Measurements from ENCODE around the gene GSG1L. TPM values are rescaled to one million over a fixed set of nuclear protein-coding genes. Genes with fewer than 3 reads are reported as not detected.

The GSG1L gene
- total RNA-seq, 1 experiment from 2014 or later: not detected

GRCh38 chr16:28064706-28065249, 1.3 kb upstream of the GSG1L start:
- no peak for DNase-seq (ENCODE audit: low spot score)

GRCh38 chr16:28064150-28064549, 636 bp upstream of the GSG1L start:
- no peak for DNase-seq (ENCODE audit: low spot score)

- no peak for DNase-seq (ENCODE audit: low spot score)
Observed at GRCh38 chr16:28062847-28063521, 530 bp downstream of the GSG1L start.

GRCh38 chr16:28062261-28062846, 1.2 kb downstream of the GSG1L start:
- DNase-seq (ENCODE audit: low spot score): no peak

DNA sequence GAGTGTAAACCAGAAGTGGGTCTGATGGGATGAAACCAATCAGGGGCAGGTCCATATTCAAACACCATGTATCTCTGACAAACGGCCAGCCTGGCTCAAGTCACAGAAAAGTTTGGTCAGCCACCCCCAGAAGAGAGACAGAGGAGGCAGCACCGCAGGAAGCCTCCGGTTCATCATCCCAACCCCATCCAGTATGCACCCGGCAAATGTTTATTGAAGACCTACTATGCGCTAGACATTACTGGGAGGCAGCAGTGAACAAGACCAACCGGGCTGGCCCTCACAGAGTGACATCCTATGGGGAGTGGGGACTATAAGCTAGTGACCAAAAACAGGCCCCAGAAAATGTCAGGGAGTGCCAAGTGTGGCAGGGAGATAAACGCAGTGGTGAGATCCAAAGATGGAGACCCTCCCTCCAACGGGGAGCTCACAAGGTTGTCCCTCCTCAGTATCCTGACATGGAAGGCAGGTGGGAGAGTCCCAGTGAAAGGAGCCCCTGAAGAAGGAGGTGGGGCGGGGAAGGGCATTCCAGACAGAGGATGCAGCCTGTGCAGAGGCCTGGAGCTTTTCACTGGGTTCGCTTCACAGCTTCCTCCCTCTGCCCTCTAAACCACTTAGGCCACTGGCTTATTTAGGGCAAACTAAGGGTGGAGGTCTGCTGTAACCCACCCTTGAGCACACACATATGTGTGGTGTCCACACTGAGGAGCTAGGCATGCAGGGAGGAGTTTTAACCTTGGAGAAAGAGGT, 2.0 kb downstream of the GSG1L start:
- no peak for DNase-seq (ENCODE audit: low spot score)

GRCh38 chr16:28059841-28060575, 3.5 kb downstream of the GSG1L start:
- no peak for DNase-seq (ENCODE audit: low spot score)

DNA sequence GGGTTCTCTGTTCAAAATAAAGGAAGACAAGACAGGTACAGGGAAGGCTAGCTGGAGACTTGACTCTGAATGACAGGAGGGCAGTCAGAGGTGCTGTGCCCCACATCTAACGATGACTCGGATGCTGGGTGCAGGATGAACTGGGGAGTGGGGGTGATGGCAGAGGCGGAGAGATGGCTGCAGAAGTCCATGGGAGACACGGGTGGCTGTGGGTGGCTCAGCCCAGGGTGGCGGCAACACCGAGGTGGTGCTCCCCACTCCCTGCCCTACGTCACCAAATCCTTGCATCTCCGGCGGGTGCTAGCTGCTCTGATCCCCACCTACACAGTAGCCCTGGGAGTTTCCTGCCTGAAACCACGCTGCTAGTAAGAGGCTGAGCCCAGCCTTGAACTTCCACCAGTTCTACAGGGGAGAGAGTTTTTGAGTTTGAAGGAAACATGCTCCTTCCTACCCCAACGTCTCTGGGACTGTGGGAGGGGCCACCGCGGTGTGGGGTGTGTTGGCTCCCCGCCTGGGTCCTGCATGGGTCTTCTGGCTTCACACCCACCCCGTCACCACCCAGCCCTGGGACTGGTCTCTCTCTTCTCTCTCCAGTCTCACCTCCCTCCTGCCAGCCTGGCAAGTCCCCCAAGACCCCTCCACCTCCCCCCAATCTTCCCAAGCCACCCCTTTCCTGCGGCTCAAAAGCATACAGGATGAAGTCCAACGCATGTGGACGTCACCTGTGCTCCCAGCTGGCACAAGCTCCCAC, 4.5 kb downstream of the GSG1L start:
- DNase-seq (ENCODE audit: low spot score): no peak

DNA sequence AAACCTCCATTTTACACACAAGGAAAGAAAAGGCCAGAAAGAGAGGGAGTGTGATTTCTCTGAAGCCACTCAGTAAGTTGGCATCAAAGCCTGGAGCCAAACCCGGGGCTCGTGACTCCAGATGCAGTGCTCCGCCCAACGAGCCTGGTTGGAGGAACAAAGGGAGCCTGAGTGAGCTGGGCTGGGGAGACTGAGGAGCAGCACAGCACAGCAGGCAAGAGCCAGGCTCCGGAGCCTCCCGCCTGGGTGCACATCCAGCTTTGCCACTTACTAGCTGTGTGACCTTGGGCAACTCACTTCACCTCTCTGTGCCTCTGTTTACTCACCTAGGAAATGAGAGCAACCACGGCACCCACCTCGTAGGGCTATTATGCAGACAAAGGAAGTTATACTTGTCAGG, 5.6 kb downstream of the GSG1L start:
- no peak for DNase-seq (ENCODE audit: low spot score)

GRCh38 chr16:28053461-28053860, 10.1 kb downstream of the GSG1L start:
- DNase-seq (ENCODE audit: low spot score): no peak

GRCh38 chr16:28052274-28053128, 11.0 kb downstream of the GSG1L start:
- DNase-seq (ENCODE audit: low spot score): no peak

DNA sequence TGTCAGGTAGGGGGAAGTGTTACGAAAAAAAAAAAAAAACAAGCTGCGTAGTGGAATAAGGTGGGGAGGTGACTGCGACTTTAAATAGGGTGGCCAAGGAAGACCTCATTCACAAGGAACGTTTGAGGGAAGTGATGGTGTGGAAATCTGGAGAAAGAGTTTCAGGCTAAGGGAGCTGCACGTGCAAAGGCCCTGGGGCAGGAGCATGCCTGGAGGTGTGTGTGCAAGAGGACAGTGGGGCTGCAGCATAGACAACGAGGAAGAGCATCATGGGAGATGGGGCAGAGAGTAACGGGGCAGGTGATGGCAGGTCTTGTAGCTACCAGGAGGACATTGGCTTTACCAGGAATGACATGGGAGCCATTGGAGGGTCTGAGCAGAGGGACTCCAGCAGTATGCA, 12.0 kb downstream of the GSG1L start:
- DNase-seq (ENCODE audit: low spot score): no peak

DNA sequence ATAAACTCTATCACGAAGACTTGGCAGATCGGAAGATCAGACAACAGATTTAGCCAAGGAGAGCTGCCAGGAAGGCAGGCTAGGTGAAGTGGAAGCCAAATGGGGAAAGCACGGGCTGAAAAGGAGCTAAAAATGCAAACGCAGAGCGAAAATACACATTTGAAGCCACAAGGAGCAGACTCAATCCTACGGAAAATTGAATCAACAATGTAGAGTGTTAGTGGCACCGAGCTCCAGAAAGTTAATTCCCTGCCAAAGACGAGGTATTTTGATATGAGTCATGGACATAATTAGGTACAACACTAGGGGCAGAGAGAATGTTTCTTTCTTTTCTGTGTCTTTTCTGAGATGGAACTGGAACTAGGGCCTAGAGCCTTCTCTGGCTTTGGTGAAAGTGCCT, 20.7 kb downstream of the GSG1L start:
- DNase-seq (ENCODE audit: low spot score): peak; percentile 55

- DNase-seq (ENCODE audit: low spot score): no peak
Observed at GRCh38 chr16:28041615-28042014, 21.9 kb downstream of the GSG1L start.

GRCh38 chr16:28040039-28040438, 23.5 kb downstream of the GSG1L start:
- DNase-seq (ENCODE audit: low spot score): no peak

- no peak for DNase-seq (ENCODE audit: low spot score)
Observed at GRCh38 chr16:28039493-28039892, 24.0 kb downstream of the GSG1L start.

DNA sequence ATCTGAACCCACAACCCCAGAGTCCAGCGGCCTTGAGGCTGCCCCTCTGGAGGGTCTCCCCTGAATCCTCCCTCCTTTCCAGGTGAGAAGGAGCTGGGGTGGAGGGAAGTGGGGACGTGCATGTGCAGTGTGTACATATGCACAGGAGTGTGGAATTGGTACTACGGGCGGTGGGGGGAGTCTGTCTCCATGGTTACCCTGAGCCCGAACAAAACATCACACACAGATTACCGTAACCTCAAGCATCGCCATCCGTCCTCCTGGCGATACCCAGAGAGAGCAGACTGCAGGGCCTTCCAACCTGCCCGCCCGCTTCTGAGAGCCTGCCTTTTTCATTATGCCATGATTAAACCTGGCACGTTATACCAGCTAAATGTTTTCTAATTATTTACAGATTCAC, 25.1 kb downstream of the GSG1L start:
- no peak for DNase-seq (ENCODE audit: low spot score)

- DNase-seq (ENCODE audit: low spot score): no peak
Observed at GRCh38 chr16:28035866-28036393, 27.6 kb downstream of the GSG1L start.

DNA sequence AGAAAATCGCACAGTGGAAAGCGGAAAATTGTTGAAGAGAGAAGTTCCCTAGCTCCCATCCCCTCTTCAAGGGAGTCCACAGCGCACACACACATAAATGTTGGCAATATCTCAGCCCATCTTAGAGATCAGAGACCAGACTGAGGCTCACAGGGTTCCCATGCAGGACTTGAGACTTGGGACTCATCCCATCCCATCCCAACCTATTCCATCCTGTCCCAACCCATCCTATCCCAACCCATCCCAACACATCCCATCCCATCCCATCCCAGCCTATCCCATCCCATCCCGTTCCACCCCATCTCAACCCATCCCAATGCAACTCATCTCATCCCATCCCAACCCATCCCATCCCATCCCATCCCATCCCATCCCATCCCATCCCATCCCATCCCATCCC, 29.6 kb downstream of the GSG1L start:
- DNase-seq (ENCODE audit: low spot score): no peak

GRCh38 chr16:28029387-28030002, 34.0 kb downstream of the GSG1L start:
- no peak for DNase-seq (ENCODE audit: low spot score)

- no peak for DNase-seq (ENCODE audit: low spot score)
Observed at GRCh38 chr16:28027055-28027454, 36.5 kb downstream of the GSG1L start.
